Measurements from ENCODE around the gene PDE8A. TPM values are rescaled to one million over a fixed set of nuclear protein-coding genes. Genes with fewer than 3 reads are reported as not detected.

The PDE8A gene
- total and polyA plus RNA-seq, 2 donors (not counting 3 experiments of a cell fraction or from before 2014, with no cell fraction given) = 21.3 to 45.7 TPM

DNA sequence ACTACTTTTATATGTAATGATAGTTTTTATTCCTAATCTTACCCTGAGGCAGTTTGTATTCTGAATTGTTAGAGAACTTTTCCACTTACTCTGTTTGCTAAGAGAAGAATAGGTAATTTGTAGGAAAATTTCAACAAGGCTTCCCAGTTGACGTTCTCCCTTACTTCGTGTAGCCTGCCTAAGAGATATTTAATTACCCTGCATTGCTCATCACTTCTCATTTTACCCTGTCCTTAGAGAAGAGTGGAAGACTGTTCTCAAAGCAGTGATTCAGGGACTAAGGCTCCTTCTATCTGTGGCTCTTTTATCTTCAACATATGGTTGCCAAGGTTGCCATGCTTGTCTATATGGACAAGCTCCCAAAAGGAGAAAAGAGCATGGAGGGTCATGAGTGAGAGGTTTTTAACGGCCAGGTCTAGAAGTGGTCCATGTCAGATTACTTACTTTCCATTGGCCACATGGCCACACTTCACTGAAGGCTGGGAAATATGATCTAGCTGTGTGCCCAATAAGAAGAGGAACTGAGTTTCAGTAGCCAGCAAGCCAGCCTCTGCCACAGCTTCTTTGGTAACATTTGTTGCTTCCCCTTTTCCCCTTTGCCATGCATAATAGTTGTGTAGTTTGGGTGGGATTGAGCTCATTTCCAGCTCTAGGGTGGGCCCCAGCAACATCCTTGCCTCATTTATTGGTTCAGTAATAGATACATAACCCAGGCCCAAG, 22.1 kb downstream of the PDE8A start:
- intact Hi-C loops (cut with micrococcal nuclease) = loop anchor here (2.0 kb wide), 1 partner anchor 49 kb away; no protein-coding TSS in a partner anchor
- no peak overlapping the region for H2AFZ ChIP-seq (ENCODE audit: low read depth, low read length)
- H3K9me1 ChIP-seq (replicated peaks; ENCODE audit: control insufficient read depth, extremely low read depth, insufficient read depth, low read length) = no peaks in the 10 kb centered on the region
- H3K79me2 ChIP-seq (ENCODE audit: control insufficient read depth, insufficient read depth, low read length) = peaks cover 27% of the 10 kb centered on the region
- ChIA-PET CTCF (interaction anchor here (1.0 to 6.5 kb wide), 6 partner anchors 10 to 416 kb away, joined by 3 to 70 read pairs (median 5); partner anchors contain the start of gene PDE8A), POLR2A (no interaction called here)
- dilution Hi-C loops (cut with MboI; ENCODE audit: extremely low pct_ligation_motif_present, low sequenced_read_pairs) = no loop called here
- no peaks in the 10 kb centered on the region for H4K20me1 ChIP-seq (replicated peaks; ENCODE audit: control insufficient read depth, extremely low read depth, insufficient read depth, low read length)
- no TSS peak for BruUV-seq (replicated peaks)
- no peaks in the 10 kb centered on the region for H3K9me3 ChIP-seq (replicated peaks; ENCODE audit: control insufficient read depth, insufficient read depth, low read length)
- no peaks in the 10 kb centered on the region for H3K27me3 ChIP-seq (ENCODE audit: control insufficient read depth in 2 of 2, insufficient read depth in 2 of 2, low read length in 2 of 2)
- no peak for FAIRE-seq
- TF ChIP-seq MYC (IDR thresholded peaks at IDR 0.05; ENCODE audit: low read depth, low read length) = no peak
- H3K36me3 ChIP-seq (ENCODE audit: control insufficient read depth in 2 of 2, extremely low read depth in 1 of 2, insufficient read depth in 2 of 2, low read length in 2 of 2) = no peaks in the 10 kb centered on the region
- H3K27ac ChIP-seq (ENCODE audit: insufficient read depth, low read depth, low read length) = no peak overlapping the region
- DNase-seq (ENCODE audit: low read depth, low spot score) = no peak
- peaks cover 12% of the 10 kb centered on the region for H3K4me1 ChIP-seq (ENCODE audit: control insufficient read depth, extremely low read depth, insufficient read depth, low read length)
- no peak overlapping the region for H3K4me2 ChIP-seq (ENCODE audit: insufficient read depth, low read length)
- H3K4me3 ChIP-seq (replicated peaks in 1 of 3; ENCODE audit: insufficient read depth in 1 of 3, low read depth in 1 of 3, low read length in 3 of 3) = no peak overlapping the region
- no peak overlapping the region for H3K9ac ChIP-seq (replicated peaks; ENCODE audit: extremely low read depth, insufficient read depth, low read length)

DNA sequence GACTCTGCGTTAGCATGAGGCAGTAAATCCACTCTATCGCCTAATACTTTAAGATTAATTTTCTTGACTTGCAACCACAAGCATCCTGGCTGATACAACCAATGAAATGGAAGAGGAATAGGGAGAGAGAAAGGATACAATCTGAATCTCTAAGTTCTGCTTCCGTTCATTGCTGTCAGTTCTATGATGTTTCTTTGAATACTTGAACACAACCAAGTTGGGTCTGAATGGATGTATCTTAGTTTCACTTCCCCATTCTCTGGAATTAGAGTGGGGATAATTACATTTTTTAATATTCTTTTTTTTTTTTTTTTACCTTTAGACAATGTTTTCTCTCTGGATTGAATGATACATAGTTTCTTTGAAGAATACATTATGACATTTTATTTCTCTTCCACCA, 22.9 kb downstream of the PDE8A start:
- FAIRE-seq (no peak), DNase-seq (ENCODE audit: low read depth, low spot score) (no peak)
- Histone ChIP-seq H3K36me3 (ENCODE audit: control insufficient read depth in 2 of 2, extremely low read depth in 1 of 2, insufficient read depth in 2 of 2, low read length in 2 of 2) (no peaks in the 10 kb centered on the region), H4K20me1 (replicated peaks; ENCODE audit: control insufficient read depth, extremely low read depth, insufficient read depth, low read length) (no peaks in the 10 kb centered on the region), H3K79me2 (ENCODE audit: control insufficient read depth, insufficient read depth, low read length) (peaks cover 27% of the 10 kb centered on the region), H3K9me1 (replicated peaks; ENCODE audit: control insufficient read depth, extremely low read depth, insufficient read depth, low read length) (no peaks in the 10 kb centered on the region), H3K27me3 (ENCODE audit: control insufficient read depth in 2 of 2, insufficient read depth in 2 of 2, low read length in 2 of 2) (no peaks in the 10 kb centered on the region), H3K4me2 (ENCODE audit: insufficient read depth, low read length) (no peak overlapping the region), H2AFZ (ENCODE audit: low read depth, low read length) (no peak overlapping the region), H3K4me3 (replicated peaks in 1 of 3; ENCODE audit: insufficient read depth in 1 of 3, low read depth in 1 of 3, low read length in 3 of 3) (no peak overlapping the region), H3K27ac (ENCODE audit: insufficient read depth, low read depth, low read length) (no peak overlapping the region), H3K9ac (replicated peaks; ENCODE audit: extremely low read depth, insufficient read depth, low read length) (no peak overlapping the region), H3K9me3 (replicated peaks; ENCODE audit: control insufficient read depth, insufficient read depth, low read length) (no peaks in the 10 kb centered on the region), H3K4me1 (ENCODE audit: control insufficient read depth, extremely low read depth, insufficient read depth, low read length) (peaks cover 12% of the 10 kb centered on the region)
- BruUV-seq (replicated peaks) = no TSS peak
- ChIA-PET POLR2A (no interaction called here), CTCF (interaction anchor here (1.2 to 6.5 kb wide), 11 partner anchors 8 to 417 kb away, joined by 3 to 70 read pairs (median 7); partner anchors contain the start of gene PDE8A)
- TF ChIP-seq FOS (IDR thresholded peaks at IDR 0.05; ENCODE audit: borderline replicate concordance, insufficient read depth, low read length) (no peak), MYC (IDR thresholded peaks at IDR 0.05; ENCODE audit: low read depth, low read length) (no peak), GATA2 (IDR thresholded peaks at IDR 0.05; ENCODE audit: insufficient read depth, insufficient read length, low read depth, low read length) (no peak), POLR2A (IDR thresholded peaks at IDR 0.05; ENCODE audit: low read depth, low read length) (no peak), POLR2AphosphoS5 (IDR thresholded peaks at IDR 0.05; ENCODE audit: insufficient read depth, low read depth, low read length) (no peak), JUN (IDR thresholded peaks at IDR 0.05; ENCODE audit: borderline replicate concordance, insufficient read depth, insufficient read length, low read depth) (no peak), EZH2 (IDR thresholded peaks at IDR 0.05; ENCODE audit: borderline replicate concordance, low read depth, low read length, severe bottlenecking) (no peak)
- TF ChIP-seq, protein P1, sequence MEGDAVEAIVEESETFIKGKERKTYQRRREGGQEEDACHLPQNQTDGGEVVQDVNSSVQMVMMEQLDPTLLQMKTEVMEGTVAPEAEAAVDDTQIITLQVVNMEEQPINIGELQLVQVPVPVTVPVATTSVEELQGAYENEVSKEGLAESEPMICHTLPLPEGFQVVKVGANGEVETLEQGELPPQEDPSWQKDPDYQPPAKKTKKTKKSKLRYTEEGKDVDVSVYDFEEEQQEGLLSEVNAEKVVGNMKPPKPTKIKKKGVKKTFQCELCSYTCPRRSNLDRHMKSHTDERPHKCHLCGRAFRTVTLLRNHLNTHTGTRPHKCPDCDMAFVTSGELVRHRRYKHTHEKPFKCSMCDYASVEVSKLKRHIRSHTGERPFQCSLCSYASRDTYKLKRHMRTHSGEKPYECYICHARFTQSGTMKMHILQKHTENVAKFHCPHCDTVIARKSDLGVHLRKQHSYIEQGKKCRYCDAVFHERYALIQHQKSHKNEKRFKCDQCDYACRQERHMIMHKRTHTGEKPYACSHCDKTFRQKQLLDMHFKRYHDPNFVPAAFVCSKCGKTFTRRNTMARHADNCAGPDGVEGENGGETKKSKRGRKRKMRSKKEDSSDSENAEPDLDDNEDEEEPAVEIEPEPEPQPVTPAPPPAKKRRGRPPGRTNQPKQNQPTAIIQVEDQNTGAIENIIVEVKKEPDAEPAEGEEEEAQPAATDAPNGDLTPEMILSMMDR (IDR thresholded peaks at IDR 0.05; ENCODE audit: extremely low read depth in 1 of 2, insufficient read depth in 1 of 2, low read depth in 1 of 2, low read length in 2 of 2) = no peak
- TF ChIP-seq, protein P2, sequence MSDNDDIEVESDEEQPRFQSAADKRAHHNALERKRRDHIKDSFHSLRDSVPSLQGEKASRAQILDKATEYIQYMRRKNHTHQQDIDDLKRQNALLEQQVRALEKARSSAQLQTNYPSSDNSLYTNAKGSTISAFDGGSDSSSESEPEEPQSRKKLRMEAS (IDR thresholded peaks at IDR 0.05; ENCODE audit: insufficient read depth, insufficient read length) = no peak
- dilution Hi-C loops (cut with MboI; ENCODE audit: extremely low pct_ligation_motif_present, low sequenced_read_pairs) = no loop called here
- intact Hi-C loops (cut with micrococcal nuclease) = loop anchor here (2.0 kb wide), 1 partner anchor 50 kb away; no protein-coding TSS in a partner anchor
